HT-29 (cell line): Measurements from ENCODE around the gene TMC7. TPM values are rescaled to one million over a fixed set of nuclear protein-coding genes. Genes with fewer than 3 reads are reported as not detected.
"Not testable (repeated sequence)": the region's sequence is repeated elsewhere in the genome, so short reads cannot be mapped to it uniquely, and the experiment has no call there.

Source experiments
- DNase-seq: peaks from one replicate; pipeline ENCODE4 v3.0.0-alpha.2; 2015; ENCODE audit warnings: low spot score
- total RNA-seq: library from RNA; depleted of rRNA; stranded (reverse); fragments of >200 nt; shearing (Covaris generic); gene quantifications from 2 replicates; pipeline ENCODE4 v1.2.3, GENCODE V29; 2014

TMC7 gene
- total RNA-seq, 1 experiment from 2014 or later: 3.4 TPM

GRCh38 chr16:18979936-18980335, 3.8 kb upstream of the TMC7 start:
- DNase-seq: no peak

GRCh38 chr16:18984435-18985005, 786 bp downstream of the TMC7 start:
- no peak for DNase-seq

- DNase-seq: not testable (repeated sequence)
These were observed 1.5 kb downstream of the TMC7 start for GRCh38 chr16:18985256-18985655.

- DNase-seq: not testable (repeated sequence)
These were observed 8.0 kb downstream of the TMC7 start for GRCh38 chr16:18991731-18992130.

- DNase-seq: not testable (repeated sequence)
These were observed 9.8 kb downstream of the TMC7 start for GRCh38 chr16:18993531-18993930.

- not testable (repeated sequence) for DNase-seq
These were observed 10.4 kb downstream of the TMC7 start for GRCh38 chr16:18994181-18994580.

- not testable (repeated sequence) for DNase-seq
These were observed 11.7 kb downstream of the TMC7 start for GRCh38 chr16:18995406-18995805.

- peak; percentile 70 for DNase-seq
These were observed 12.8 kb downstream of the TMC7 start for GRCh38 chr16:18996536-18996935.

- not testable (repeated sequence) for DNase-seq
These were observed 13.3 kb downstream of the TMC7 start for GRCh38 chr16:18997001-18997400.

- no peak for DNase-seq
These were observed 15.3 kb downstream of the TMC7 start for GRCh38 chr16:18999045-18999393.

GRCh38 chr16:19001788-19002187, 18.1 kb downstream of the TMC7 start:
- no peak for DNase-seq

- peak; percentile 44 for DNase-seq
These were observed 20.2 kb downstream of the TMC7 start for GRCh38 chr16:19003935-19004334.

GRCh38 chr16:19005561-19006445, 22.1 kb downstream of the TMC7 start:
- peak; percentile 75 for DNase-seq

- no peak for DNase-seq
These were observed 22.9 kb downstream of the TMC7 start for GRCh38 chr16:19006446-19007315.

GRCh38 chr16:19008245-19009169, 24.8 kb downstream of the TMC7 start:
- DNase-seq: peak; percentile 41

GRCh38 chr16:19011169-19011731, 27.5 kb downstream of the TMC7 start:
- no peak for DNase-seq

GRCh38 chr16:19014461-19014860, 30.7 kb downstream of the TMC7 start:
- DNase-seq: peak; percentile 35

GRCh38 chr16:19017179-19017578, 33.4 kb downstream of the TMC7 start:
- no peak for DNase-seq

GRCh38 chr16:19020689-19021088, 37.0 kb downstream of the TMC7 start:
- DNase-seq: no peak

- no peak for DNase-seq
These were observed 38.0 kb downstream of the TMC7 start for GRCh38 chr16:19021747-19022146.

- no peak for DNase-seq
These were observed 43.7 kb downstream of the TMC7 start for GRCh38 chr16:19027416-19027815.
